GM18508 (cell line): ENCODE results near the gene PIP4P1.

ENCODE experiments used
- ATAC-seq: cut with Tn5 transposase; IDR thresholded peaks from one replicate; pipeline ENCODE4 v1.9.1; 2021; ENCODE audit warnings: moderate number of reproducible peaks; ENCODE audit not compliant: insufficient read depth, unreplicated experiment

PIP4P1 gene

GRCh38 chr14:20440465-20440864, 20.8 kb downstream of the PIP4P1 start:
- no peak for ATAC-seq

- no peak for ATAC-seq
Observed at GRCh38 chr14:20438664-20439063, 22.6 kb downstream of the PIP4P1 start.

- no peak for ATAC-seq
Observed at GRCh38 chr14:20436363-20436755, 24.9 kb downstream of the PIP4P1 start.

- ATAC-seq, result no peak
Observed at GRCh38 chr14:20435582-20436362, 25.5 kb downstream of the PIP4P1 start, which contains the start of gene KLHL33. Gene KLHL33, minus strand, starts transcription at chr14:20436166. Its CDS starts 355 bp downstream, at chr14:20435811.

- ATAC-seq, result no peak
Observed at GRCh38 chr14:20434701-20435581, 26.3 kb downstream of the PIP4P1 start.

GRCh38 chr14:20429801-20430669, 31.2 kb downstream of the PIP4P1 start:
- ATAC-seq, result no peak

GRCh38 chr14:20428802-20429201, 32.4 kb downstream of the PIP4P1 start:
- ATAC-seq, result no peak

- peak; percentile 20 for ATAC-seq
Observed at GRCh38 chr14:20428010-20428365, 33.2 kb downstream of the PIP4P1 start.

GRCh38 chr14:20427231-20428009, 33.8 kb downstream of the PIP4P1 start:
- ATAC-seq, result peak; percentile 56

GRCh38 chr14:20424851-20425250, 36.4 kb downstream of the PIP4P1 start:
- no peak for ATAC-seq

GRCh38 chr14:20422886-20423285, 38.3 kb downstream of the PIP4P1 start:
- ATAC-seq, result no peak

- no peak for ATAC-seq
Observed at GRCh38 chr14:20421267-20421666, 40.0 kb downstream of the PIP4P1 start.

GRCh38 chr14:20419419-20419818, 41.8 kb downstream of the PIP4P1 start:
- ATAC-seq, result no peak

- no peak for ATAC-seq
Observed at GRCh38 chr14:20418501-20418909, 42.7 kb downstream of the PIP4P1 start.

GRCh38 chr14:20417250-20418186, 43.7 kb downstream of the PIP4P1 start:
- ATAC-seq, result no peak

GRCh38 chr14:20416223-20416622, 45.0 kb downstream of the PIP4P1 start:
- ATAC-seq, result no peak

GRCh38 chr14:20415782-20416206, 45.4 kb downstream of the PIP4P1 start:
- ATAC-seq, result peak; percentile 47

- ATAC-seq, result no peak
Observed at GRCh38 chr14:20413744-20414082, 47.5 kb downstream of the PIP4P1 start.
